Femur (tissue), 1 donor: ENCODE data around the gene RABAC1.
A peak's percentile ranks its signal among the peaks of the same experiment; 100 is the strongest.

Experiments used
- DNase-seq: peaks from one replicate; pipeline ENCODE4 v3.0.0-alpha.2; 2017

RABAC1 gene

DNA sequence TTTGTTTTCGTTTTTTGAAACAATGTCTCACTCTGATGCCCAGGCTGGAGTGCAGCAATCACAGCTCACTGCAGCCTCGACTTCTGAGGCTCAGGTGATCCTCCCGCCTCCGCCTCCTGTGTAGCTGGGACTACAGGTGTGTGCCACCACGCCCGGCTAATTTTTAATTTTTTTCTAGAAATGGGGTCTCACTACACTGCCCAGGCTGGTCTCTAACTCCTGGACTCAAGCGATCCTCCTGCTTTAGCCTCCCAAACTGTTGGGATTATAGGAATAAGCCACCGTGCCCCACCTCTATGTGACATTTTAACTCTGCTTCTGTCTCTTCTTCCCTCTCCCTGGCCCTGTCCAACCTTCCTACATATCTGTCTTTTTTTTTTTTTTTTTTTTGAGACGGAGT is 29.8 kb upstream of the RABAC1 start:
- DNase-seq = no peak

DNA sequence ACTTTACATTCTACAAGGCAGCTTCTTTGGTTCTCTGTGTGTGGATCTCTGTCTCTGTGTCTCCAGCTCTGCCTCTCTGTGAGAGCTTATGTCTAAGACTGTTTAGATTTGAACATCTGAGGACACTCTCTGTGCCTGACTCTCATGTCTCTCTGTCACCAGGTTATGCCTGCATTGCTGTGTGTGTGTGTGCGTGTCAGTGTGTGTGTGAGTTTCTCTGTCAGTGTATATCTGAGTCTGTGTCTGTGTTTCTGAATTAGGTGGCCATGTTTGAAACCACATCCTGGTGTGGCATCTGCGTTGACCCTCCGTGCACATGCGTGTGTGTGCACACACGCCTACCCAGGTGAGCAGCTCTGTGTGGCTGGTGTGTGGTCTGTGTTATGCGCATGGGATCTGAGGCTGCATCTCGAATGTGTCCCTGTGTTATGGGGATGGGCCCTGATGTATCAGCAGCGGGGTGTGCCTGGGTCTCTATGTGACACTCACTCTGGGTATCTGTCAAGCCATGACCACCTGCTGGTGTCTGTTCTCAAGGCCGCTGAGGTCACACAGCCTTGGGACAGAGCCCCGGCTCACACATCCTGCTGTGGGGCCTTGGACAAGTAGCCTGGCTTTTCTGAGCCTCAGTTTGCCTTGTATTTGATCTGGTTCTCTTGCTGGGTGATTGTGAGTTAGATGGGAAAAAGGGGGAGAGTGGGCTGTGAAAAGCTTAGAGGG is 28.2 kb upstream of the RABAC1 start:
- no peak for DNase-seq

DNA sequence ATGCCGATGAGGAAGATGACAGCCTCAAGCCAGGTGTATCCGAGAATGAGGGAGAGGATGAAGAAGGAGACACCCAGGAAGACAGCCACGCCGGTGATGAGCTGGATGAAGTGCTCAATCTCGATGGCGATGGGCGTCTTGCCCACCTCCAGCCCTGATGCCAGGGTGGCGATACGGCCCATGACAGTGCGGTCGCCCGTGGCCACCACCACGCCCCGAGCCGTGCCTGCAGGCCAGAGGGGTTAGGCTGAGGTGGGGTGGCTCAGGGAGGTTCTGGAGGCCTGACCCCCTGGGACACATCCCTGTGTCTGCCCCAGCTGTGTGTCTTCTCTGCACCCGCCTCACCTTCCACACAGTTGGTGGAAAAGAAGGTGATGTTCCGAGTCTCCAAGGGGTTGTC is 25.8 kb upstream of the RABAC1 start:
- DNase-seq = no peak

DNA sequence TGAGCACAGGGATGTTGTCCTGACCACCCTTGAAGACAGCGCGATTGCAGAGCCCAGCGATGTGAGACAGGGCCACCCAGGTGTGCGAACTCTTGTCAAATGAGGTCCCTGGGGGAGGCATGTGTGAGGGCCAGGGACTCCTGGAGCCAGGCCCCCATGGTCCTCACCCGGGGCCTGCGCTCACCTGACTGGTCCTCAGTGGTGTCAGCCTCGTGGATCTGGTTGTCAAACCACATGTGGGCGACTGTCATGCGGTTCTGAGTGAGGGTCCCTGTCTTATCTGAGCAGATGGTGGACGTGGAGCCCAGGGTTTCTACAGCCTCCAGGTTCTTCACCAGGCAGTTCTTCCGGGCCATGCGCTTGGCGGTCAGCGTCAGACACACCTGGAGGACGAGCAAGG is 22.6 kb upstream of the RABAC1 start:
- DNase-seq = no peak

DNA sequence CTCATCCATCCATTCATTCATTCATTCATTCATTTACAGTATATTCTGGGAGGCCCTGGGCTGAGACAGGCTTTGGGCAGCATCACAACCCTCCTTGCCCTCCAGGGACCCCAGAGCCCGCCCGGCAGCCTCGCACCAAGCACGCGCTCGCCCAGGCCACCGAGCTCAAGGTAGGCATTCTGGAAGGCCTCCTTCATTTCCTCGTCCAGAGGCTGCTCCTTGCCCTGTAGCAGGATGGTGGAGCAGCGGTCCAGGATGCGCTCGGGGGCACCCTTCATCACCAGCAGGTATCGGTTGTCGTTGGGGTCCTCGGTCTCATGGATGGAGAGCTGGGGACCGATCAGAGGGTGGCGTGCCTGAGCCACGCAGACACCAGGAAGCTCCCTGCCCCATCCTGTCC is 19.3 kb upstream of the RABAC1 start:
- no peak for DNase-seq

DNA sequence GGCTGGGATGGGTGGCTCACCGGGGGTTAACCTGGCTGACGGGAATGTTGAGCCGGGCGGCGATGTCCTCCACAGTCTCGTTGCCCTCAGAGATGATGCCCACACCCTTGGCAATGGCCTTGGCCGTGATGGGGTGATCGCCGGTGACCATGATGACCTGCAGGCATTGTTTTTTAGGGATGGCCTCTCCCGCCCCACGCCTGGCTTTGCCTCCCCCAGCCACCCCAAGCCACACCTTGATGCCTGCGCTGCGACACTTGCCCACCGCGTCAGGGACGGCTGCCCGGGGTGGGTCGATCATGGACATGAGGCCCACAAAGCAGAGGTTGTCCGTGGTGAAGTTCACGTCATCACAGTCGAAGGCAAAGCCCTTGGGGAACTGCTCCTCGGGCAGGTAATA is 18.8 kb upstream of the RABAC1 start:
- DNase-seq = no peak

DNA sequence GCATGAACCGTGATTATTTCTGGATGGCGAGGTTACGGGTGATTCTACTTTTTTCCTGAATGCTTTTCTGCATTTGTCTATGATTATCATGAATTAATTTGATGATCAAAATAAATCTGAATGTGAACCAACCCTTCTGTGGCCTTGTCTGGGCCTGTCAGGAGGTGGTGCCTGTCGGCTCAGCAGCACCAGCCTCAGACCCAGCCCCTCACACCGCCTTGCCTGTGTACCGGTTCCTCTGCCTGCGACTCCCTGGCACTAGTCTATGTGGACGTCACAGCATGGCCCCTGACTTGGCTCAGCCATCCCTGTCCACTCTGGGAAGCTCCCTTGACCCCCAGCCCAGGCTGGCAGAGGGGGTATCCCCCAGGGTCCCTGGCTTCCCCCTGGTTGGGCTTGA is 15.5 kb upstream of the RABAC1 start:
- no peak for DNase-seq

DNA sequence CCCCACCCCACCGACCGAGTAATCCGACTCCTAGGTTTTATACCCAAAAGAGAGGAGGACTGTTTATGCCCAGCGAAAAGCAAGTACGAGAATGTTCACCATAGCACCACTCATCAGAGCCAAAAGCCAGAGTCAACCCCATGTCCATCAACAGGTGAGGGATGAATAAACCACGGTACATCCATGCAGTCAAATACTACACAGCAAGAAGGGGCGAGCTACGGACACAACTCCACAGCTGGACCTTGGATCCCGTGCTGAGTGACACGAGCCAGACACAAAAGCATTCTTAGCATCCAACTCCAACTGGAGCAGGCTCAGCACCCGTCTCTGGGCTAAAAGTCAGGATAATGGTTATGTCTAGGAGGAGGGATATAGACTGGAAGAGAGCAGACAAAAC is 12.2 kb upstream of the RABAC1 start:
- no peak for DNase-seq

DNA sequence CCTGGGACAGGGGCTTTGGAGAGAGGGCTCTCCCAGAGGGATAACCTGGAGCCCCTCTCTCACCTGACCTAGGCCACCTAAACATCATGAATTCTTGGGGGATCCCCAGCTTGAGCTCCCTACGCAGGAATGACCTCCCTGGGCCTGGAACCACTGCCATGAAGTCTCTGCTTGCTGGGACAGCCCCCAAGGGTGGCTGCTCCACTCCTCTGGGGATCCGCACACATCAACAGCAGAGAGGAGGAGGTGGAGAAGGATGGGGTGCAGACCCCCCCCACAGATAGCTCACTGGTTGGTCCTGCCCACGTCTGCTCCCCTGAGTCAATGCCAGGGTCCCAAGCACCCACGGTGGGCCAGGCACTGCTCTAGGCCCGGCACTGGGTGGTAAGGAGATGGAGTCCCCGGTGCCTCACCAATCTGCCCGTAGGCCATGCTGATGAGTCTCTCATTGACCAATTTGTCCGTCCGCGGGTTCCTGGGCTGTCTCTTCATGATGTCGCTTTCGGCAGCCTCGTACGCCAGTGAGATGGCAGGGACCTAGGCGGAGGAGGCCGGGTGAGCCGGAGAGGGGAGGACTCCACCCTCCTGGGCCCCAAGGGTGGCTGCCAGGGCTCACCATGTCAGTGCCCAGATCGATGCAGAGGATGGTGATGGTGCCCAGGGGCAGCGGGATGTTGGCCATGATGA is 10.8 kb upstream of the RABAC1 start:
- DNase-seq = no peak

DNA sequence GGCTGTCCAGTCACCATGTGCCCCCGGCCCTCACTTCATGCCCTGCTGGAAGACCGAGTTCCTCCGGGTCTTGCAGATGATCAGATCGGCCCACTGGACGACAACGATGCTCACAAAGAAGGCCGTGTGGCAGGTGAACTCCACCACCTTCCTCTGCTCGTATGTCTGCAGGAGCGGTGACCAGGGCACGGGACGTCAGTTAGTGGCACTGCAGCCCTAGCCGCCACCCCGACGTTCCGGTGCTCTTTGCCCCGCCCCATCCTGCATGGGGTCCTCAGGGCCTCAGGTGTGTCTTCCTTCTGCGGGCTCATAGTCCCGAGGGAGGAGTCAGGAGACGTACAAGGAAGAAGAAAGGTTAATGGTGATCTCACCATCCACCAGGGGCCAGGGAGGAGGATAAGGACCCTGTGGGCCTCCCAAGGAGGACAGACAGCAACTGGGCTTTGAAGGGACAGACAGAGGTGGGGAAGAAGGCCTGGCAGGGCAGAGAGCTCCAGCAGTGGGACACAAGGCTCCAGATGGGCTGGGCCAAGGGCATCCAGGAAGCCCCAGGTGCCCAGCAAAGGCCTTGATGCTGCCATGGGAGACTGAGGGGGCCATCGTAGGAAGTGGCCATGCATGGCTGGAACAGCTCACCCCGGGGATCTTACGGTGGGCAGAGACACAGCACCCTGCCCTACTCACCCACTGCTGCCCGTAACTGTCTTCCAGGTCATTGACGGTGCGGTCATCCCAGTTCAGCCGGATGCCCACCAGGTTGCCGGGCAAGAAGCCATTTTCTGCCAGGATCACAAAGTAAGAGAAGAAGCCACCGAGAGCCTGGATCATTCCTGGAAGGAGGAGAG is 9.9 kb upstream of the RABAC1 start:
- DNase-seq = no peak

DNA sequence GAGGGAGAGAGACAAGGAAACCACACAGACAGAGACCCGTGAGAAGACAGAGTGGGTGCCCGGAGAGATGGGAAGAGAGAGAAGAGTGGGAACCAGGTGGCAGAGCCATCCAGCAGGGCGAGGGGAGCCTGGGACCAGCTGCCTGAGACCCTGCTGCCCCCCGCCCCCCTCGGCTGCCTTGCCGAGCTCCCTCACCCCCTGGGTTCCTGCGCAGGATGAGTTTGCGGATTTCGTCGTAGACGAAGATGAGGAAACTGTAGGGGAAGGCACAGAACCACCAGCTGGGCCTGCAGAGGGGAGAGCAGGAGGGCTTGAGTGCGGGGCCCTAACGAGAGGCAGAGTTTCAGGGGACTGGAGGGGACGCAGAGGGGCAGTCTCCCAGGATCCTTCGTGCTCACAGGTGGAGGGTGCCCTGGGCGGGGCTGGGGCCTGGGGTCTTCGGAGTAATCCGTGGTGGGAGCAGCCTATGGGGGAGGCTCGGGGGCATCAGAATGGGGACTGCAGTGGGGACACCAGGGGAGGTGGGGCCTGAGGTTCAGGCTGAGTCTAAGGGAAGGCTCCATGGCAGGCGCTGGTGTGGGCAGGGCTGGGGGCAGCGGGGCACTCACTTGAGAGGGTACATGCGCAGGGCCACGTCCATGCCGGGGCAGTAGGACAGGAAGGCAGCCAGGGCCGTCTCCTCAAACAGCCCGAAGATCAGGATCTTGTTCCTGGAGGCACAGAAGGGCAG is 8.1 kb upstream of the RABAC1 start:
- DNase-seq = no peak

DNA sequence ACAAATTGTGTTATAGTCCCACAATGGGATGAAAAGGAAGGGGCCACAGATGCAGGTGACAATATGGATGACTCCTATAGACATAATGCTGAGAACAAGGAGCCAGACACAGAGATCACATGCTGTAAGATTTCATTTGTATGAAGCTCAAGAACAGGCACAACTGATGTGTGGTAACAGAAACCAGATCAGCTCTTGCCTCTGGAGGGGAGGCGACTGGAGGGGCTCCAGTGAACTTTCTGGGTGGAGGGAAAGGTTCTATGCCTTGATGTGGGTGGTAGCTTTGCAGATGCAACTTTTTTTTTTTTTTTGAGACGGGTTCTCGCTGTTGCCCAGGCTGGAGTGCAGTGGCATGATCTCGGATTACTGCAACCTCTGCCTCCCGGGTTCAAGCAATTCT is 6.0 kb upstream of the RABAC1 start:
- DNase-seq = no peak

DNA sequence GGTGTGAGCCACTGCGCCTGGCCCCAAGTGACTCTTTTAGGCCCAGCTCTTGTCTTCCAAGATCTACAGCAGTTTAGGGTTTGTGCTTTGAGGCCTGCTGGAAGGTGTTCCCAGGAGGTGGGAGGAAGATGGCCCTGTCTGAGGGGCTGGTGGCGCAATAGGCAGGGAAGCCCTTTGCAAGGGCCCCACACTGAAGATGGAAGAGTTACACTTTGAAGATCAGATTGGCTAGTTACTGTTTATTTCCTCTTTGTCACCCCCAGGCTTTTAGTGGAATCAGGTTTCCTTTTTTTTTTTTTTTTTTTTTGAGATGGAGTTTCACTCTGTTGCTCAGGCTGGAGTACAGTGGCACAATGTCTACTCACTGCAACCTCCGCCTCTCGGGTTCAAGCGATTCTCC is 1.9 kb upstream of the RABAC1 start:
- no peak for DNase-seq

DNA sequence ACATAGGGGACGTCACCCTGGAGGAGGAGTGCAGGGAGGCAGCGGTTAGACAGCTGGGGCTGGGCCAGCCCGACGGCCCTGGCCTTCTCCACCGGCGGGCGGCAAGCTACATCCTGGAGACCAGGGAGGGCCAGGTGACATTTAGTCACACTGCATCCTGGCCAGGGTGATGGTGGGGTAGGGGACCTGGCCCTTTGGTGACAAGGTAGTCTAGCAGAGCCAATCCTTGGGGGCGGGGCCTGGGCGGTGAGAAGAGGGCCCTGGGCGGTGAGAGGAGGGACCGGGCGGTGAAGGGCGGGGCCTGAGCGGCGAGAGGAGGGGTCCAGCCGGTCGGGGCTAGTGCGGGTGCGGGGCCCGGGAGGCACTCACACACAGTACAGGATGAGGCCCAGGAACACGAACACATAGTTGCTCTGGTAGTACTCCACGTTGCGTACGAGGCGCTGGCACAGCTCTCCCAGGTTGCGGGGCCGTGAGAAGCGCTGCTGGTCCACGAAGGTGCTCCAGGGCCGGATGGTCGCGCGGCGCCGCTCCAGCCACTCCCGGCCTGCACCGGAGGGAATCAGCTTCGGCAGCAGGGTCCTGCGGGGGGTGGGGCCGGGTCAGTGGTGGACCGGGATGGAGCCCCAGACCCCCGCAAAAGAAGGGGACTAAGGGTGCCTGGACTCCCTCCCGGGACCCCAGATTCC is 610 bp downstream of the RABAC1 start:
- DNase-seq = peak; percentile 92

DNA sequence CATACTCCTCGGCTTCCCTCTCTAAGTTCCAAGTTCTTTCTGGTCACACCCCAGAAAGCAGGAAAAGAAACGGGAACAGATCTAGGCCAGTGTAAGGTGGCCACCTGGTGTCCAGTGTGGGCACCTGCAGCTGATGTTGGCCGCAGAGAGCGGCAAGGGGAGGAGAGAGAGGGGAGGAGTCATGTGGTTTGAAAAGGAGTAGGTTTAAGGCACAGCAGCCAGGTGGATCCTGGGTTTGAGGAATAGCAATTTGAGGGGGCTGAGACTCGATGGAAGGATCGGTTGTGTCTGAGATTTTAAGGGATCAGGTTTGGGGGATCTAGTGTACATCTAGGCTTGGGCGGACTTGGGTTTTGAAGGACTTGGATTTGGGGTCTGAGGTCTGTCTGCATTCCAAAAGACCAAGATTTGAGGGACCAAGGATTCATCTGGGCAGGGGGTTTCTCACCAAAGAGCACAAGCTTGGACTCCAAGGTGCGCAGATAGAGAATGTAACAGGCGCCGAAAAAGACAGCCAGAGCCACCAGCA is 1.2 kb downstream of the RABAC1 start:
- DNase-seq = peak; percentile 80

DNA sequence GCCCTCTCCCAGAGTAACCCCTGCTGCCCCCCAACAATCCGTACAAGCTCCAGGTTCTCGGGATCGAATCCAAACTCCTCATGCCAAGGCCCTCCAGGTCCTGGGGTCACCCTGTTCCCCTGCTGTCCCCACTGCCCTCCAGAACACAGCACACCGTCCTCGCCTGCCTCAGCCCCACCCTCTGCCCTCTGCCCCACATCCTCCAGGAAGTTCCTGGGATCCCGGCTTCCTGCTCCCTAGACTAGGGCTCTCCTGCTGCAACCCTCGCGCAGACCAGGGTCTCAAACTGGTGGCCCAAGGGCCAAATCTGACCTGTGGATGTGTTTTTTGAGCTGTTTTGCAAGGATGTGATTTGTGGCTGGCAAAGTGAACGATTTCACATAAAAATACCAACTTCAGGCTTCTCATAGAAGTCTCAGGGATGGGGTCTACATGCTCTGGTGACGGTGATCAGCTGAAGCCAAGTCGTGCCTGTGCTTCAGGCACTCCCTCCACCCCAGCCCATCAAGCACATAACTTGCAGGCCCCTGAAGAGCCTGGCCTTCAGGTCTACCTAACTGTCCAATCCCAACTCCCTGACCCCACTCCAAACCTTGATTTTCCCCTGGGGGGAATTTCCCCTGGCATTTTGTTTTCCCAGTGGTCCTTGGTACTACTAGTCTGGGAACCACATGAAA is 1.8 kb downstream of the RABAC1 start:
- DNase-seq = no peak

DNA sequence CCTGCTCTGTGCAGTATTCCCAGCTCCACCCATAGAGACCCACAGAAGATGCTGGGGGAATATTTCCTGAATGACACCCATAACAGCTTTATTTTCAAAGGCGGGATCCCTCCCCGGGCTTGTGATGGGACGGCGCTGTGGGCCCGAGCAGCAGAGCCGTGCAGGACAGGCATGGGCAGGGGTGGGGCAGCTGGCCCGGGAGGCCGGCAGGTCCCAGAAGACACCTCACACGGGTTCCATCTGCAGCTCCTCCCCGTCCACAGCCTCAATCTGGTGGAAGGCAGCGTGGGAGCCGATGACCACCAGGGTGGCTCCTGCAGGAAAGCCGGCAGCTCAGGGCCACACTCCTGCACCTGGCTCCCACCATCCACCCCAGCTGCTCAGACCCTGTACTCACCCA is 2.5 kb downstream of the RABAC1 start:
- no peak for DNase-seq

DNA sequence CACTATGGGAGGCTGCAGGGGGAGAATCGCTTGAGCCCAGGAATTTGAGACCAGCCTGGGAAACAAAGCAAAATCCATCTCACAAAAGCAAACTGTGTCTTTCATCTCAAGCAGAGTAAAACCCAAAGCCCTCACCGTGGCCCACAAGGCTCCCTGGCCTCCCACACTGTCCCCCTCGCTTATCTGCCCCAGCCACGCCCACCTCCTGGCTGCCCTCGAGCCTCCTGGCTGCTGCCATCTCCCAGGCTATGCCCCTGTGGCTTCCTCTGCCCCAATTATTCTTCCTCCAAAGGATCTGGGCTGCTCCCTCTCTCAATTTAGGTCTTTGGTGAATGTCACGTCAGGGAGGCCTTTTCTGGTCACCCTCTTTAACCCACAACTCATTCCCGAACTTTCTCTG is 3.6 kb downstream of the RABAC1 start:
- DNase-seq = no peak

DNA sequence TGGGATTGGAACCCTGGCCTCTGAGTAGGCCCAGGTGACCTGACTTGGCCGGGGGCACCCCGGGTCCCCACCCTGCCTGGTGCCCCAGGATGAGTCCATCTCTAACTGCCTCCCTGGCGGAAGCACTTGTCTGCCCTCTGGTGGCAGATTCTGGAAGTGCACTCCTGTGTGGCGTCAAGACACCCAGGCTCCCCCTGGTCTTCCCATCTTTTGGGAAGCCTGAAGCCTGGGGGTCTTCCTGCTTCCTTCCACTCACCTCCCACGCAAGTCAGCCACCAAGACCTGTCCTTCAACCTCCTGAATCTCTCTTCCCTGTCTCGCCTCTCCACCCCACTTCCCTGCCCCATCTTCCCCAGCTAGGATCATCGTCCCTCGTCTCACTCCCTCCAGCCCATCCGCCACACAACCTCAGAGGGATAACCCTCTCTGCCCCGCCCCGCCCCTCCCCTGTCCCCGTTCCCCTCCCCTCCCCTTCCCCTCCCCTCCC is 7.4 kb downstream of the RABAC1 start:
- DNase-seq = peak; percentile 81

DNA sequence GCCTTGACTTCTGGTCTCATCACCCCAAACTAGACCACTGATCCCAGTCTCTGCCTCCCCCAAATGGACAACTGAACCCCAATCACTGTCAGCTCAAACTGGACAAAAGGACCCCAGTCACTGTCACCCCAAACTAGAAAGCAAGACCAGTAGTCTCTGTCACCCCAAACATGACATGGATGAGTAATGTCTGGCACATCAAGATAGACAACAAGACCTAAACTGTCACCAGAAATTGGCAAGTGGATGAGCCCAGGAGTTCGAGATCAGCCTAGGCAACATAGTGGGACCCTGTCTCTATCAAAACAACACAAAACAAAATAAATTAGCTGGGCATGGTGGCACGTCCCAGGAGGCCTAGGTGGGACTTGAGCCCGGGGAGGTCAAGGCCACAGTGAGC is 12.0 kb downstream of the RABAC1 start:
- no peak for DNase-seq

DNA sequence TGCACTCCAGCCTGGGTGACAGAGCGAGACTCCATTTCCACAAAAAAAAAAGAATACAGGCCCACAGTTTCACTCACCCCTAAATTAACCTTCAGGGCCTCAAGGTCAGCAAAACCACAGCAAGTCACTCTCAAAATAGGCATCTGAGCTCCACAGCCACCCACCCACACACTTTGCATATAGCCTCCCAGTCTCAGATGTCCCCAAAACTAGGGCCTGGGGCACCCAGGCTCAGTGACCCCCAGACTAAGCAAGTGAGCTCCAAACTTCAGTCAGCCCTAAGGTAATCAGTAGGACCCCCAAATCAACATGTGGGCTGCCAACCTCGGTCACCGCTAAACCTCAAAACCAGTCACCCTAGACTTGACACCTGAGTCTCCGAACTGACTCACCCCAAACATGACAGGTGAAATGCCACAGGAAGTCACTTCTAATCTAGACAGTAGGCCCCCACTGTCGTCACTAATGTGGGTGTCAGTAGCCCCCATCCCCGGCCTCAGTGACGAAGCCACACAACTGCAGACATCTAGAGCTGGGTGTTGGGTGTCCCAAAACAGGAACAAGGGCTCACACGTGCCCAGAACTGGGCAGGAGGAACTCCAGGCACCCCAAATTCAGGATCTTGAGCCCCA is 13.9 kb downstream of the RABAC1 start:
- no peak for DNase-seq
